HUES64 (cell line): ENCODE results near the gene S100PBP. TPM values are rescaled to one million over a fixed set of nuclear protein-coding genes. Genes with fewer than 3 reads are reported as not detected.

Experiments
- H3K27ac ChIP-seq: 2 replicates; pipeline ENCODE4 v1.7.0; 2013; ENCODE audit warnings: low read depth, low read length, inconsistent platforms
- H3K27me3 ChIP-seq: 2 replicates; pipeline ENCODE4 v1.6.1; 2013; ENCODE audit warnings: mild to moderate bottlenecking, low read length; ENCODE audit not compliant: insufficient read depth
- H3K36me3 ChIP-seq: 2 replicates; pipeline ENCODE4 v1.6.1; 2013; ENCODE audit warnings: mild to moderate bottlenecking, low read length; ENCODE audit not compliant: insufficient read depth
- H3K4me1 ChIP-seq: 2 replicates; pipeline ENCODE4 v1.6.1; 2013; ENCODE audit warnings: mild to moderate bottlenecking, low read length, moderate library complexity; ENCODE audit not compliant: insufficient read depth
- H3K4me3 ChIP-seq: 2 replicates; pipeline ENCODE4 v1.5.1; 2013; ENCODE audit warnings: mild to moderate bottlenecking, low read length, moderate library complexity
- H3K9ac ChIP-seq: 2 replicates; pipeline ENCODE4 v1.6.1; 2013; ENCODE audit warnings: mild to moderate bottlenecking, low read depth, low read length
- H3K9me3 ChIP-seq: 2 replicates; pipeline ENCODE4 v1.6.1; 2013; ENCODE audit warnings: low read depth, low read length; ENCODE audit not compliant: insufficient read depth
- WGBS: fragments of 150-250, 120-280 bp; methylation state at CpG from one replicate; pipeline ENCODE4 v1.1.7; 2013; ENCODE audit warnings: missing lambda C conversion rate; 5-methylcytosine and 5-hydroxymethylcytosine counted together
- polyA plus RNA-seq, 2 experiments: library from polyadenylated mRNA; stranded (reverse); fragments of 50-300 nt; gene quantifications; one replicate each; pipeline ENCODE4 v1.2.3, GENCODE V29; 2013

The S100PBP gene
- 26.0 TPM for polyA plus RNA-seq (2013, experiment 1 of 2)
- 24.2 TPM for polyA plus RNA-seq (2013, experiment 2 of 2)

DNA sequence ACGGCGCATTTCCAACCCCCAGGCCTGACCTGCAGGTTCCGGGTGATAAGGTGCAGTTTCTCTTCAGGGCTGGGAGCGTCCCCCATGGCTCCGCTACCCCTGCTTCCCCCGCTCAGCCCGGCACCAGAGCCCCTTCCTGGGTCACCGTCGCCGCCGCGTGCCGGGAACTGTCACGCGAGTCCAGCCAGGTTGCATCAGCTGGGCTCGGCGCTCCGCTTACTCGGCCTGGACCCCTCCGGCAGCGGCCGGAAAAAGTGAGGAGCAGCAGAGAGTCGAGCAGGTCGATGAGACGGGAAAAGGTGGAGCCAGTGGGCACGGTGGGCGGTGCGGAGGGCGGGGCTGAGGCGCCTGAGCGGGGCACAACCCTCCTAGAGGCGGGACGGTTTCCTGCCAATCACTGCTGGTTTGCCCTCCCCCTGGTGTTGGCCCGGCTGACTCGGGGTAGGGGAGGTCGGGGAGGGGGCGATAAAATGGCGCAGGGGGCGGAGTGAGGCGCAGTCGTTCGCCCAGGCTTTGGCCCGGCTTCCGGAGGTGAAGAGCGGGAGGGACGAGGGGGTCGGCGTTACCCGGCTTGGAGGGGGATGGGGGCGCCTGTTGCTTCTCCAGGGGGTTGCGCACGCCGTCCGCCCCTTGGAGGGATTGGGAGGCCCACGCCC, at the start of gene S100PBP, which contains the start of gene YARS1:
S100PBP (plus strand) TSS at position 495 of the 656 bp plus-strand sequence. CDS start 8,447 bp downstream, outside the sequence.
YARS1 (minus strand) TSS at position 200 of the 656 bp plus-strand sequence; CDS start at position 86, 114 bp downstream.
- Histone ChIP-seq H3K36me3 (peaks cover 6% of the 10 kb centered on the region), H3K27ac (peak within 1 kb of the TSS; percentile 99), H3K9me3 (no peaks in the 10 kb centered on the region), H3K4me3 (peak within 1 kb of the TSS; percentile 93), H3K9ac (peak within 1 kb of the TSS; percentile 98), H3K27me3 (no peaks in the 10 kb centered on the region), H3K4me1 (peaks cover 24% of the 10 kb centered on the region)
- WGBS, result under 1% methylated on average over 55 of the region's 55 CpGs

DNA sequence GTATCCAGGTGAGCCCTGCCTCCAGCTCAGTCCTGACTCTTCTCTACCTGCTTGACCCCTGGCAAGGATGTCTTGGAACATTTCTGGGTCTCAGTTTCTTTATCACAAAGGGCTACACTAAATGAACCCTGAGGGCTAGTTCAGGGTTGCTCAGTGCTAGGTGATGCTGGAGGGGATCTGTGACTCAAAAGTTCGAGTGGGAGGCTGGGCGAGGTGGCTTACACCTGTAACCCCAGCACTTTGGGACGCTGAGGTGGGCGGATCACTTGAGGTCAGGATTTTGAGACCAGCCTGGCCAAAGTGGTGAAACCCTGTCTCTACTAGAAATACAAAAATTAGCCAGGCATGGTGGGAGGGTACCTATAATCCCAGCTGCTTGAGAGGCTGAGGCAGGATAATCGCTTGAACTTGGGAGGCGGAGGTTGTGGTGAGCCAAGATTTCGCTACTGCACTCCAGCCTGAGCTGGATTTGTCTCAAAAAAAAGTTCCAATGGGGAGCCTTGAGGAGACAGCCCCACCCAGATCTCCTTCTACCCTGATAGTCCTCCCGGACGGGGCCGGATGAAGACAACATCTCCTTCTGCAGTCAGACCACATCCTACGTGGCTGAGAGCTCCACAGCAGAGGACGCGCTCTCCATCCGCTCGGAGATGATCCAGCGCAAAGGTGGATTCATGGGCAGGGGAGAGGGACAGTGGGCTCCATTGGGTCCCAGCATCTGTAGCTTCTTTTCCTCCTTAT, 49.2 kb upstream of the S100PBP start:
- 90% methylated on average over 16 of the region's 16 CpGs for WGBS
- H3K27ac ChIP-seq, result no peak overlapping the region
- H3K27me3 ChIP-seq, result no peaks in the 10 kb centered on the region
- peaks cover 29% of the 10 kb centered on the region for H3K36me3 ChIP-seq
- H3K9ac ChIP-seq, result no peak overlapping the region
- H3K4me1 ChIP-seq, result peaks cover 28% of the 10 kb centered on the region
- H3K9me3 ChIP-seq, result no peaks in the 10 kb centered on the region
- no peak overlapping the region for H3K4me3 ChIP-seq

DNA sequence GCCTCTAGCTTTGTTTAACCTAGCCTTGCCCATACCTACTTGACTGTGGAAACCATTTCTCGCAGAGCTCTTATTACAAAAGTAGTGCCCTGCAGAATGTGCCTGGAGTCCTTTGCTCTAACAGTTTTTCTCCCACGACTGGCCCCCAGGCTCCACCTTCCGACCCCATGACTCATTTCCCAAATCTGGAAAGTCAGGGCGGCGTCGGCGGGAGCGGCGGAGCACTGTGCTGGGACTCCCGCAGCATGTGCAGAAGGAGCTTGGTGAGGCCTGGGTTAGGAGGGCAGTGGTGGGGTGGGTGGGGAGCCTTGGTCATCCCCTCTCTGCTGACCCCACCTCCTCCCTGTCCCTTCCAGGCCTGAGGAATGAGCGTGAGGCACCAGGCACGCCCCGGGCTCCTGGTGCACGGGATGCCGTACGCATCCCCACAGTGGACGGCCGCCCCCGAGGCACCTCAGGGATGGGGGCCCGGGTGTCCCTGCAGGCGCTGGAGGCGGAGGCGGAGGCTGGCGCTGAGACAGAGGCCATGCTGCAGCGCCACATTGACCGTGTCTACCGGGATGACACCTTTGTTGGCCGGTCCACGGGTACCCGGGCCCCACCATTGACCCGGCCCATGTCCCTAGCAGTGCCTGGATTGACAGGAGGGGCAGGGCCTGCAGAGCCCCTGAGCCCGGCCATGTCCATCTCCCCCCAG, 47.8 kb upstream of the S100PBP start:
- Histone ChIP-seq H3K36me3 (peaks cover 38% of the 10 kb centered on the region), H3K4me3 (no peak overlapping the region), H3K27ac (no peak overlapping the region), H3K9me3 (no peaks in the 10 kb centered on the region), H3K9ac (no peak overlapping the region), H3K27me3 (no peaks in the 10 kb centered on the region), H3K4me1 (peaks cover 26% of the 10 kb centered on the region)
- WGBS, result 91% methylated on average over 31 of the region's 32 CpGs

DNA sequence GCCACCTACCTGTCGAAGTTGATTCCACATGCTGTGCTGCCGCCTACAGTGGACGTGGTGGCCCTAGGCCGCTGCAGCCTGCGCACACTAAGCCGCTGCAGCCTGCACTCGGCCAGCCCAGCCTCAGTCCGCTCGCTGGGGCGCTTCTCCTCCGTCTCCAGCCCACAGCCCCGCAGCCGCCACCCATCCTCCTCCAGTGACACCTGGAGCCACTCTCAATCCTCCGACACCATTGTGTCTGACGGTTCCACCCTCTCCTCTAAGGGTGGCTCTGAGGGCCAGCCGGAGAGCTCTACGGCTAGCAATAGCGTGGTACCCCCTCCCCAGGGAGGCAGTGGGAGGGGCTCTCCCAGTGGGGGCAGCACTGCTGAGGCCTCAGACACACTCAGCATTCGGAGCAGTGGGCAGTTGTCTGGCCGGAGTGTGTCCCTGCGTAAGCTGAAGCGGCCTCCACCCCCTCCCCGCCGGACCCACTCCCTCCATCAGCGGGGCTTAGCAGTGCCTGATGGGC, 47.2 kb upstream of the S100PBP start:
- H3K27ac ChIP-seq, result no peak overlapping the region
- 88% methylated on average over 25 of the region's 25 CpGs for WGBS
- H3K4me1 ChIP-seq, result peaks cover 25% of the 10 kb centered on the region
- H3K36me3 ChIP-seq, result peaks cover 44% of the 10 kb centered on the region
- no peak overlapping the region for H3K4me3 ChIP-seq
- no peaks in the 10 kb centered on the region for H3K9me3 ChIP-seq
- H3K9ac ChIP-seq, result no peak overlapping the region
- H3K27me3 ChIP-seq, result no peaks in the 10 kb centered on the region

DNA sequence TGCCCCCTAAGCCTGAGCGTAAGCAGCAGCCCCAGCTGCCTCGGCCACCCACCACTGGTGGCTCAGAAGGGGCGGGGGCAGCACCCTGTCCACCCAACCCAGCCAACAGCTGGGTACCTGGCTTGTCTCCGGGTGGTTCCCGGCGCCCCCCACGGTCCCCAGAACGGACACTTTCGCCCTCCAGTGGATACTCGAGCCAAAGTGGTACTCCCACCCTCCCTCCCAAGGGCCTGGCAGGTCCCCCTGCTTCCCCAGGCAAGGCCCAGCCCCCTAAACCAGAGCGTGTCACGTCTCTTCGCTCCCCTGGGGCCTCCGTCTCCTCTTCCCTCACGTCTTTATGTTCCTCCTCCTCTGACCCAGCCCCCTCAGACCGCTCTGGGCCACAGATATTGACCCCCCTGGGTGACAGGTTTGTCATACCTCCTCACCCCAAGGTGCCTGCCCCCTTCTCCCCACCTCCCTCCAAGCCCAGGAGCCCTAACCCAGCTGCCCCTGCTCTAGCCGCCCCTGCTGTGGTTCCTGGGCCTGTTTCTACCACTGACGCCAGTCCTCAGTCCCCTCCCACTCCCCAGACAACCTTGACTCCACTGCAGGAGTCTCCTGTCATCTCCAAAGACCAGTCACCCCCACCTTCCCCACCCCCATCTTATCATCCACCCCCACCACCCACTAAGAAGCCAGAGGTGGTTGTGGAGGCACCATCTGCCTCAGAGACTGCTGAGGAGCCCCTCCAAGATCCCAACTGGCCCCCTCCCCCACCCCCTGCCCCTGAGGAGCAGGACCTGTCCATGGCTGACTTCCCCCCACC, 46.5 kb upstream of the S100PBP start:
- H3K4me3 ChIP-seq, result no peak overlapping the region
- H3K9me3 ChIP-seq, result no peaks in the 10 kb centered on the region
- no peak overlapping the region for H3K9ac ChIP-seq
- H3K36me3 ChIP-seq, result peaks cover 51% of the 10 kb centered on the region
- H3K27me3 ChIP-seq, result no peaks in the 10 kb centered on the region
- 74% methylated on average over 18 of the region's 18 CpGs for WGBS
- peaks cover 24% of the 10 kb centered on the region for H3K4me1 ChIP-seq
- no peak overlapping the region; the same call in 1 of the 2 replicates for H3K27ac ChIP-seq

DNA sequence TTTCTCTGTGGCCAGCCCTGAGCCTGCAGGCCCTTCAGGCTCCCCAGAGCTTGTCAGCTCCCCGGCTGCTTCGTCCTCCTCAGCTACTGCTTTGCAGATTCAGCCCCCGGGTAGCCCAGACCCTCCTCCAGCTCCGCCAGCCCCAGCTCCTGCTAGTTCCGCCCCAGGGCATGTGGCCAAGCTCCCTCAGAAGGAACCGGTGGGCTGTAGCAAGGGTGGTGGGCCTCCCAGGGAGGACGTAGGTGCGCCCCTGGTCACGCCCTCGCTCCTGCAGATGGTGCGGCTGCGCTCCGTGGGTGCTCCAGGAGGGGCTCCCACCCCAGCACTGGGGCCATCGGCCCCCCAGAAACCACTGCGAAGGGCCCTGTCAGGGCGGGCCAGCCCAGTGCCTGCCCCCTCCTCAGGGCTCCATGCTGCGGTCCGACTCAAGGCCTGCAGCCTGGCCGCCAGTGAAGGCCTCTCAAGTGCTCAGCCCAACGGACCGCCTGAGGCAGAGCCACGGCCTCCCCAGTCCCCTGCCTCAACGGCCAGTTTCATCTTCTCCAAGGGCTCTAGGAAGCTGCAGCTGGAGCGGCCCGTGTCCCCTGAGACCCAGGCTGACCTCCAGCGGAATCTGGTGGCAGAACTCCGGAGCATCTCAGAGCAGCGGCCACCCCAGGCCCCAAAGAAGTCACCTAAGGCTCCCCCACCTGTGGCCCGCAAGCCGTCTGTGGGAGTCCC, 45.7 kb upstream of the S100PBP start:
- no peak overlapping the region for H3K9ac ChIP-seq
- peaks cover 58% of the 10 kb centered on the region for H3K36me3 ChIP-seq
- no peak overlapping the region for H3K4me3 ChIP-seq
- peak overlapping the region; percentile 31; the same call in 1 of the 2 replicates for H3K27ac ChIP-seq
- H3K27me3 ChIP-seq, result no peaks in the 10 kb centered on the region
- no peaks in the 10 kb centered on the region for H3K9me3 ChIP-seq
- 90% methylated on average over 30 of the region's 30 CpGs for WGBS
- H3K4me1 ChIP-seq, result peaks cover 17% of the 10 kb centered on the region

DNA sequence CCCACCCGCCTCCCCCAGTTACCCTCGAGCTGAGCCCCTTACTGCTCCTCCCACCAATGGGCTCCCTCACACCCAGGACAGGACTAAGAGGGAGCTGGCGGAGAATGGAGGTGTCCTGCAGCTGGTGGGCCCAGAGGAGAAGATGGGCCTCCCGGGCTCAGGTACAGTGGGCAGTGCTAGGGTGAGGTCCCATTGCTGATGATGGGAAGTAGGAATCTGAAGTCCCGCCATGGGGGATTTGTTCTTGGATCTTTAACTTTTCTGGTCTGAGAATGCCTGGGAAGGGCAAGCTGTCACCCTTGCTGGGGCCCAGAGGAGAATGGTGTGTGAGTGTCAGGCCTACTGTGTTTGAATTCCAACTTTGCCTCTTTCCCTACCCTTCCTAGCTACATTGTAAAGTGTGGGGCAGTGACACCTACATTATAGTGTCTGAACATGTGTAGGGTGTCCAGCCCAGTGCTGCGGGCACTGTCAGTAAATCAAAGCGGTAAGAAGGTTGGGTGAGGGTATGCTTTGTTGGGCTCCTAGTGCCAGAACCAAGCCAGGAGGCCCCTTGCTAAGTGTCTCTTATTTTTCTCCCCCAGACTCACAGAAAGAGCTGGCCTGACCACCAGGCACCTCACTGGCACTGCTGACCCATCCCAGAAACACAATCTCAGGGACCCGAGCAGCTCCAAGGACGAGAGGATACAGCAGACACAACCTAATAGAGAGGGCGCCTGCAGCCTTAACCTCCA, 45.0 kb upstream of the S100PBP start:
- no peak overlapping the region for H3K9ac ChIP-seq
- WGBS, result 89% methylated on average over 10 of the region's 10 CpGs
- no peaks in the 10 kb centered on the region for H3K27me3 ChIP-seq
- H3K36me3 ChIP-seq, result peaks cover 64% of the 10 kb centered on the region
- peaks cover 10% of the 10 kb centered on the region for H3K4me1 ChIP-seq
- no peak overlapping the region for H3K4me3 ChIP-seq
- no peaks in the 10 kb centered on the region for H3K9me3 ChIP-seq
- 0 out of 2 replicates have a peak overlapping the region, but pooled peaks have one; percentile 0 for H3K27ac ChIP-seq

DNA sequence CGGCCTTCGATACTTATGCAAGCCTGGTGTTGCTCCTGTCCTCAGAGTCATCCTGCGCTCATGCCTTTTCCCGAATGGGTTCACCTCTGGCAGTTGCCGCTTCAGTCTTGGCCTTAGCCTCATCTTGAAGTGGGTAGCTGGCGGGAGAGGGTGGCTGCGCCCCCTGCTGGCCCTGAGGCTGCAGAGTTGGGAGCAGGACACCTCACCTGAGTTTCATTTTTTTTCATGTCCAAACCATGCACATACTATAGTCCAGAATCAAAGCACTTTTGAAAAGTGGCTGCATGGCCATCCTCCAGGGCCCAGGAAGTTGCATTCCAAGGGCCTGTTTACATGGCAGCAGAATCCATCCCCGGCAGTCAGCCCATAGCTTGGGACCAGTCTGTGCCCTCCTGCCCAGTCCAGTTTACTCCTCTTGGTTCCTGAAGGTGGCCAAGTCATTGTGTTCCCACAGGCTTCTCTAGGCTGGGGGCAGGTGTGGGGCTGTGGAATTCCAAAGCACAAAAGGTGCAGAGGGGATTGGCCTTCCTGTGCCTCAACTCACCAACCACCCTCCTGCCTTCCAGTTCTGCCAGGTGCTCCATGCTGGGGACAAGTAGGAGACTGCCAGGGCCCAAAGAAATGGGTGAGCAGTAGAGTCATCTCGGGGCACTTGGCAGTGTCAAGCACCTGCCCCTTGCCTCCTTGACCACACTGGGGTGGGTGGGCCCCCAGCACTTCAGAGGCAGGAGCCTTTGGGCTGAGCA, 44.3 kb upstream of the S100PBP start:
- H3K4me3 ChIP-seq, result no peak overlapping the region
- H3K9me3 ChIP-seq, result no peaks in the 10 kb centered on the region
- no peaks in the 10 kb centered on the region for H3K27me3 ChIP-seq
- H3K4me1 ChIP-seq, result peaks cover 8% of the 10 kb centered on the region; the same call in 1 of the 2 replicates
- peak overlapping the region; percentile 19; the same call in 1 of the 2 replicates for H3K27ac ChIP-seq
- 57% methylated on average over 9 of the region's 9 CpGs for WGBS
- peaks cover 65% of the 10 kb centered on the region for H3K36me3 ChIP-seq
- no peak overlapping the region for H3K9ac ChIP-seq

DNA sequence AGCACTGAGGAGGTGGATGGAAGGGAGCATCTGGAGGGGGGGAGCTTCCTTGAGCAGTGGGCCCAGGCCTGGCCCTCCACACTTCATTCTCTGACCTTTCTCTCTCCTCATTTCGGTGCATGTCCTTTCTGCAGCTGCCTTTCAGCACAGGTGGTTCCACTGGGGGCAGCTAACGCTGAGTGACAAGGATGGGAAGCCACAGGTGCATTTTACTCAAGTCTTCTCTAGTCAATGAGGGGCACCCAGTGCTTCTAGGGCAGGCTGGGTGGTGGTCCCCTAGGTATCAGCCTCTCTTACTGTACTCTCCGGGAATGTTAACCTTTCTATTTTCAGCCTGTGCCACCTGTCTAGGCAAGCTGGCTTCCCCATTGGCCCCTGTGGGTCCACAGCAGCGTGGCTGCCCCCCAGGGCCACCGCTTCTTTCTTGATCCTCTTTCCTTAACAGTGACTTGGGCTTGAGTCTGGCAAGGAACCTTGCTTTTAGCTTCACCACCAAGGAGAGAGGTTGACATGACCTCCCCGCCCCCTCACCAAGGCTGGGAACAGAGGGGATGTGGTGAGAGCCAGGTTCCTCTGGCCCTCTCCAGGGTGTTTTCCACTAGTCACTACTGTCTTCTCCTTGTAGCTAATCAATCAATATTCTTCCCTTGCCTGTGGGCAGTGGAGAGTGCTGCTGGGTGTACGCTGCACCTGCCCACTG, 43.5 kb upstream of the S100PBP start:
- Histone ChIP-seq H3K4me3 (no peak overlapping the region), H3K9me3 (no peaks in the 10 kb centered on the region), H3K9ac (no peak overlapping the region), H3K27ac (peak overlapping the region; percentile 20; the same call in 1 of the 2 replicates), H3K27me3 (no peaks in the 10 kb centered on the region), H3K36me3 (peaks cover 62% of the 10 kb centered on the region), H3K4me1 (peaks cover 8% of the 10 kb centered on the region; the same call in 1 of the 2 replicates)
- 86% methylated on average over 7 of the region's 7 CpGs for WGBS
